CD4-positive, alpha-beta T cell treated with Interleukin-15 for 4 hours (primary cell): ENCODE measurements around the gene NKAIN4.

Source experiments
- DNase-seq: peaks from one replicate; pipeline ENCODE4 v3.0.0-alpha.2; 2020; ENCODE audit warnings: low spot score

Gene NKAIN4

DNA sequence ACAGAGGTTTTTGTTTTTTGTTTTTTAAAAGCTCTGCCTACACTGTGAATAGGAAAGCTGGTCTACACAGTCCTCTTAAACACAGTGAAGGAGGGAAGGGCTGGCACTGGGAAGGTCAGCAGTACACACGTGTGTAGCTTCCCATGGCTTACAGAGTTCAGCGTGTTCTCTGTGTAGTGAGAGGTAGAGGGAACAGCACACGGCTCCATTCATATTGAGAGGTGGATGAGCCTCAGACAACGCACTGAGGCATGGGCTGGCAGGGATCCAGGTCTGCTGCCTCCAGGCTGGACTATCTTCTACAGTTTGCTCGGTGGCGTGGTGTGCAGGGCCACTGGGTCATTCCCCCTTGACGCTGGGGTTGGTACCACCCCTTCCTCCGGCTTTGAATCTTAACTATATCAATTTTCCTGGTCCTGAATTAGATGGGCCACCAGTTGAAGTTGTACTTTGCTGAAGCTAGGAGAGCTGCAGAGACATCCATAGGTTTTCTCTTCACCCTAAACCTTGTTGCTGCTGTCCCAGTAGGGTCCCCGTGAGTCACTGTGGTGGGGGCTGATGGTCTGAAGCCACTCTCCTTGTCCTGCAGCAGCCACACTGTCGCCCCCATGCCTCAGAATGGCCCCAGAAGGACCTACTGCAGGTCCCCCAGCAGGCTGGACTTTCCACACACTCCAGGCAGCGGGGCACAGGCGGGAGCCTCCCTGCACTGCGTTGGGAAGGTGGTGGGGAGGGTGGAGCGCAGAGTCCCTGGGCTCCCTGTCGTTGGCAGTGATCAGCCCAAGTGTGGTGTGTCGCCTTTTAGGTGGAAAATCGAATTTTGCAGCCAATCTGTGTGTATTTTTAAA lies 20.3 kb upstream of the NKAIN4 start:
- no peak for DNase-seq

DNA sequence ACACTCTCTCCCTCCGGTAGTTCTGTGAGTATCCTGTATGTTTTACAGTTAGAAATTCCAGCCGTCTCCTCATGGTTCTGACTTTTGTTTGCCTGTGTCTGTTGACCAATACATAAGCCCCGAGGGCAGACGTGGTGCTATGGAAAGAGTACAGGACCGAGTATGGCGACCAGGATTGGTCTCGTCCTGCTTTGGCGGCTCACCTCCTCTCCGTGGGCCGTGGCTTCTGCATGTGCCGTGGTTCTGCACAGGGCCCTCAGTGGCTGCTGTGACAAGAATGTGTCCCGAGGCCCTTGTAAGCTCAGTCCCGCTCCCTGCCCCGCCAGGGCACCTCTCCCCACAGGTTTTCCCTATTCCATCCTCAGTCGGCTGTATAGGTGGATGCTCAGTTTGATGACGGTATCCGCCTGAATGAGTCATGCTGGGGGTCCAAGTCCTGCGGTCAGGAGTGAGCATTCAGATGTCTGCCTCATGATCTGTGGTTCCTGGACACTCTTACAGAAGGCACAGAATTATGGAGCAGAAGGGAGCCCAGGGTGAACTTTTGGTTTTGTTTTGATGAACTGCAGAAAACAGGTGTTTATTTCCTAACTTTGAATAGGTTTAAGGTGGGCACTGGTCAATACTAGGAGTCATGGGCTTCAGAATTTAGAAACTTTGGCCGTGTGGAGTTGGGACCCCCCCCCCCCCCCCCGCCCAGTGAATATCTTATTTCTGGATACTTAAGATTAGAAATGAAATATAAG lies 19.5 kb upstream of the NKAIN4 start:
- no peak for DNase-seq

DNA sequence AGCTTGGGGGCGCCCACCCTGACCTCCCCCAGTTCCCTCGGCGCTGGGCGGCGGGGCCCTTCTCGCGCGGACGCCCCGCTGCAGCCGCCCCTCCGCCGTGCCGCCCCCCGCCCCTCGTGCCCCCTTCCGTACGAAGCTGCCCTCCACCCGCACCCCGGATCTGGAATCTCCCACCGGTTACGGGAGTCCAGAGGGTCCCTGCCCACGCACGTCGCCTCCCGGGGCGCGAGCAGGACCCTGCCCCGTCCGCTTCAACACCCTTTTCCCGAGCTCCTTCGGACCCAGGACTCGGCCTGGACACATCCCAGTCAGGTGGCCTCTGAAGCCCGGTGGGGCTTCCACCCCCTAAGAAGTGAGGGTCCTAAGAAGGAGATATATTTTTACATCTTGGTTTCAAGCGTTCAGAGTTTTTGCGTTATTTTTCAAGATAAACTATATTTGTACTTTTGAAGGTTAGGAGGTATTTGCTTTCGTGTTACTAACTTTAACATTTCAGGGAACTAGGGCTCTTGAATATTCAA lies 18.9 kb upstream of the NKAIN4 start:
- DNase-seq = no peak

DNA sequence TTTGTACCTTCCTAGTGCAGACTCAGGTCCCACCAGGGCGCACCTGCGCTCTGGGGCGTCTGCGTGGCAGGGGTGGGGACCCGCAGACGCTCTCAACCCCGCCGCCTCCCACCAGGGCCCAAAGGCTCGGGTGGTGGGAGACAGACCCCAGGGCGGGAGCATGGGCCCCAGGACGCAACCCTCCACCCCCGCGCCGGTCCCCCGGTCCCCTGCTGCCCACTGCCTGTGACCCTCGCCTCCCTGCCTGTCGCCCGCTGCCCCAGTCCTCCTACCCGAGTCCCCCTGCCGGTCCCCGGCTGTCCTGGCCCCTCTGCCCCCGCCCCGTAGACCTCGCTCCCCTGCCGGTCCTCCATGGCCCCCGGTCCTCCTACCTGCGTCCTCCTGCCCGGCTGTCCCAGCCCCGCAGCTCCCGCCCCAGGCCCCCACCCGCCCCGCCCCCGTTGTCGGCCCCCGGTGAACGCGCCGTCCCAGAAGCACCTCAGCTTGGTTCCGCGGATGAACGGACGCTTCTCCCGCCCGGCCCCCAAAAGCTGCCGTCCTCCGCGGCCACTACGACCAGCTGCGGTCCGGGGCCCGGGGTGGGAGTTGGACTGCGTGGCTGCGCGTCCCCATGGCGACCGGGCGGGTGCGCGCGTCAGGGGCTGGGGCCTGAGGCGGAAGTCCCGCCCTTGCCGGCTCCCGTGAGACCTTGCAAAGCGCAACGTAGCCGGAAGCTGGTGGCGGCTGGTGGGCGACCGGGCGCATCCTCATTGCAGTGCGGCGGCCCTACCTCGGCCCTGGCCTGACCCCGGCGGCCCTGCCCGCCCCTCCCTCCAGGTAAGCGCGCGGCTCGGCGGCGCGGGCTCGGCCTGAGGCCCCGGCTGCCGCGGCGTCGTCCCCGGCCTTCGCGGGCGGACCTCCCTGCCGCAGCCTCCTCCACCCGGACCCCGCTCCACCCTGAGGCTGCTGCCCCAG lies 18.1 kb upstream of the NKAIN4 start, which contains the start of gene ARFGAP1:
ARFGAP1 (plus strand) TSS at position 709 of the 954 bp plus-strand sequence. CDS start 2,768 bp downstream, outside the sequence.
- DNase-seq = peak; percentile 85

DNA sequence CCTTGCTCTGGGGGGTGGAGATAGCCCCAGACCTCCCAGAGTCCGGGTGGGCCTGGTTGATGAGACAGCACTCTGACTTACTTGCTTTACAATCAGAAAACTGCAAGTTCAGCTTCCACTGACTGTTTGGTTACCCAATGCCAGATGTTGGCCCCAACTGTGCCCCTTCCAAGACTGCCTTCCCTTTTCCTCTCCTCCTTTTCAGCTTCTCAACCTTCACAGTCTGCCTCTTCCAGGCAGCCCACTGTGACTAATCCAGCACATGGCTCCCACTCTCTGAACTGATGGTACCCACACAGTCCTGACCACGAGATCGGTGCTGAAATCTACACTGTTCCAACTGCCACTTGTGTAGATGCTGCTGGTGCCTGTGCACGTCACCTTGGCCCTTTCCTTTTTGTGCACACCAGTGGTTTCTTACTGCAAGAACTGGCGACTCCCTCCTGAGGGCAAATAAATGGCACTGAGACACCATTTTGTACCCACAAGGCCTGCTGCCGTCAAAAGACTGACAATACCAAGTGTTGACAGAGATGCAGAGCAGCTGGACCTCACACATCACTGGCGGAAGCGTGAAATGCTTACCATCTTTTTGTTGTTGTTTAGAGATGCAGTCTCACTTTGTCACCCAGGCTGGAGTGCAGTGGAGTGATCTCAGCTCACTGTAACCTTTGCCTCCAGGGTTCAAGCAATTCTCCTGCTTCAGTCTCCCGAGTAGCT lies 16.5 kb upstream of the NKAIN4 start:
- DNase-seq = no peak

DNA sequence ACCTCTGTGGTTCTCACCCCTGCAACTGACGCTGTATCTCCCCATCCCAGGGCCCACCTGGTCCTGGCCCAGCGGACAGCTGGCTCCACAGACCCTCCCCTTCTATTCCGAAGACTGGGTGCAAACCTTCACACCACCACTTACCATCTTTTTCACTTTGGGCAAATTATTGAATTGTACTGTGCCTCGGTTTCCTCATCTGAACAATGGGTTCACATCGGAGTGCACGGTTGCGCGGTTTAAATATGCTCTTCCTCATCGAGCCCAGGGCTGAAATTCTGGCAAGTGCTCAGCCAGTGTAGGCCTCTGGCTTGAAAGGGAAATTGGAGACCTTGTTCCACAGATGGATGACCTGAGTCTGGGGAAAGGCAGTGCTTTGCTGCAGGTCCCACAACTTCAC lies 15.5 kb upstream of the NKAIN4 start:
- DNase-seq = no peak

DNA sequence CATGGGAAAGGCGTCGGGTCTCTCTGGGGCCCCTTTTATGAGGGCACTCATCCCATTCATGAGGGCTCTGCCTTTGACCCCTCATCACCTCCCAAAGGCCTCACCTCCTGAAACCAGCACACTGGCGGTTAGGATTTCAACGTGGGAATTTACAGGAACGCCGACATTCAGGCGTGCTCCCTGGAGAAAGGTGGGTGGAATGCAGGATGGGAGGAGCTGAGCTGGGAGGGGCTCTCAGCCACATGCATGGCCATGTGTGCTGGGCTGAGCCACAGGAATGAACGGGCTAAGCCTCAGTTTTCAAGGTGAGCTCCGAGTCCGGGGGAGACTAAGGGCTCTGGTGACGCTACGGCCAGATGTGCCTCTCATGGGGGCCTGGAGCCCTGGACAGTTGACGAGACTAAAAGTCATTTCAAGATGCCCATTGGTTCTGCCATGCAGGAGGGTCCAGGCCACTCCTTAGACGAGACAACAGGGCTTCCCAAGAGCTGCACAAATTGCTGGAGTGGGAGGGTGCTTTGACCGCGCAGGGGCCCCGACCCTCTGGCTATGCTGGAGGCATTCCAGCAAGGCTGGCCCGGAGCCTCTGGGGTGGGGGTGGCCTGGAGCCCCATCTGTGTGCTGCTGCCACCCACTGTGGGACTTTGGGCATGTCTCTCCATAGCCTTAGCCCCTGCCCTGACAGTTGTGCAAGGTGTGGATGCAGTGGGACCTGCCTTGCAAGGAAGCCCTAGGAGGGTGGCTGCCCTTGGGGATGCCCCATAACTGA lies 14.6 kb upstream of the NKAIN4 start:
- no peak for DNase-seq

DNA sequence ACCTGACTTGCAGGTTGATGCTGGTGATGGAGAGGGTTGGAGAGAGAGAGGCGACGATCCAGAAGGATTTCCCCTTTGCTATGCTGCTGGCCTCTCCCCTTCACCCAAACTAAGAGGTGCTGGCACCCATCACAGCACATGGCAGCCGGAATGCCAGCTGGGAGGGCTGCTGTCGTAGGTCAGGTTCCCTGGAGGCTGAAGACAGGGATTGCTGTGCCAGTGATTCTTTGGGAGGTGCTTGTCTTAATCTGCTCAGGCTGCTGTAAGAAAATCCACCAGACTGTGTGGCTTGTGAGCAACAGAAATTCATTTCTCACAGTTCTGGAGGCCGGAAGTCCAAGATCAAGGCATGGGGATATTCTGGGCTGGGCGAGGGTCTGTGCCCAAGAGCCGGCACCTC lies 14.0 kb upstream of the NKAIN4 start:
- no peak for DNase-seq

DNA sequence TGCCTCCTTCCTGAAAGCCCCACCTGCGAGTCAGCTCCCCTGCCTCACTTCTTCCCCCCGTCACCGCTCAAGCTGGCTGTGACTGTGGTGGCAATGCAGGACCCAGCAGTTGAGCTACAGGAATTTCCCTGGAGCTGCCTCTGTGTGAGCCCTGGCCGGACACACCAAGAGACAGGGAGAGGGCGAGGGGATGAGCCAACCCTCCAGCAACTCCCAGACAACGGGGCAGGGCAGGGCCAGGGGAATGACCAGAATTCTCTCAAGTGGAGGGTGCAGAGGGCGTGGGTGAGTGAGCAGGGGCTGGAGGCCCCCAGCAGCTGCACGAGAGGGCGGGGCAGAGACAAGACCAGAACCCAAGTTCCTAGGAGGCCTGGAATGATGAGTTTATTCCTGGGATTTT lies 13.4 kb upstream of the NKAIN4 start:
- DNase-seq = no peak

DNA sequence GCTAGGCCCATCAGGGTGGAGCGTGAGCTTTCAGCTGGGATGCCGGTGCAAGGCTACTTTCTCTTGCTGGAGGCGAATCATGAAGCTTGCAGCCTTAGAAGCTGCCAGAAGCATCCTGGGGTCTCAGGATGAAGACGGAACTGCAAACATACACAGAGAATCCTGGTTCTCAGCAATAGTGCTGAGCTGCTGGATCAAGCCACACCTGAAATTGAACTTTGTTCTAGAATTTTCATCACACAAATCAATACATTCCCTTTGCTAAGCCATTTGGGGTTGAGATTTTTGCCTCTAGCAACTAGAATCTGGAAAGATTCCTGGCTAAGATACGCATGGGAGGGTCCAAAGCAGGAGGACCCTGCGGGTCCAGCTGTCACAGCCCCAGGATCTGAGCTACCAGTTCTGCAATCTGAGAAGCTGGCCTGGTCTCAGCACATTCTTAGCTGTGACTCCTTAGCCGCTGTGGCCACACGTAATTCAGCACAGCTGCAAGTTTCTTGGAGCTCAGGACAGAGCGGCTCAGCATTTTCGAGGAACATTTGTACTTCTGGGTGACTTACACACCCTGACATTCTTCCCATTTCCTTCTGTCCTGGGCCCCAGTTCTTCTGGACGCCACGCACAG lies 11.7 kb upstream of the NKAIN4 start:
- no peak for DNase-seq

DNA sequence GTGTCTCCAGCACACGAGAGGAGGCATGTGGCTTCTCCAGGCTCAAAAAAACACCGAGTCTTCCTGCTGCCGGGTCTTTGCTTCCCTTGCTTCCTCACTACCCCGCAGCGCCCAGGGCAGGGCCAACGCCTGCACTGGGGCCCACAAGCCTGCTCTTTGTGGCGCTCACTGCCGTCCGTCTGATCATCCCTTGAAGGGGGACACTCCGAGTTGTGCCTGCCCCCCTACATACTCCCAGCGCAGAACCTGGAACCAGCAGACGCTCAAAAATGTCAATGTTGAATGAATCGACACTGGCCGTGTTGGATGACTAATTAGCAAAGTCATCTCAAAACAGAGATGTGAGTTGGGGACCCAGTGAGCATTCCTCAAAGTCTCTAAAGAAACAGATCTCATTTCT lies 10.3 kb upstream of the NKAIN4 start:
- DNase-seq = no peak

DNA sequence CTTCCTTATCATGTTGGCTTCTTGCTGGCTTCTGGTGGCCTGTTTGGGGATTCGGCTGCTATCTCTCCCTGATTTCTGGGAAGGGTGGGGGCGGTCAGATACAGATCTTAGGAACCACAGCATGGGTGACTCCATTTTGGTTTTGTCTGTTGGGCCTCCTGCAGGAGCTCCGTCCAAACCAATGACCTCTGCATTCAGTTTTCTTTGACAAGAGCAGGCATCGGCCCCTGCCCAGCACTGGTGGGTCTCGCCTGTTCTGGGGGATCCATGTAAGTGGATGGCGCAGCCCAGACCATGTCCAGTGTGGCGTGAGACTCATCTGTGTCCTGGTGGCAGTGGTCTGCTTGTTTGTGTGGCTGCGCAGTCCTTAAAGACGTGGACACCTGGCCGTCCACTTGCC lies 9.7 kb upstream of the NKAIN4 start:
- no peak for DNase-seq

DNA sequence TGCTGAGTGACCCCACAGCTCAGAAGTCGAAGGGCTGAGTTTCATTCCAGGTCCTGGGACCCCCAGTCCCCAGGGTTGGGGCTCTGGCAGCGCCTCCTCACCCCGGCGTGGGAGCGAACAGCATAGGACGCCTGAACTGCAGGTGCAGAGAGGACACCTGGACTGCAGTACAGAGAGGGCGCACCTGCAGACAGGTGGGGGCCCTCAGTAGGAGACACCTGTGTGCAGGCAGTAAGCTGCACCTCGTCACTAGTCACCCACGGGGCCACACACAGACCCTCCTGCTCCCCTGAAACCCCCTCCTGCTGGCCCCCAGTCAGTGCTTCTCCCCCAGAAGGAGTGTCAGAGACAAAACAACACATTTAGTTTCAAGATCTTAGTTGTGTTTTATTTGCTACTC lies 8.6 kb upstream of the NKAIN4 start:
- DNase-seq = no peak

DNA sequence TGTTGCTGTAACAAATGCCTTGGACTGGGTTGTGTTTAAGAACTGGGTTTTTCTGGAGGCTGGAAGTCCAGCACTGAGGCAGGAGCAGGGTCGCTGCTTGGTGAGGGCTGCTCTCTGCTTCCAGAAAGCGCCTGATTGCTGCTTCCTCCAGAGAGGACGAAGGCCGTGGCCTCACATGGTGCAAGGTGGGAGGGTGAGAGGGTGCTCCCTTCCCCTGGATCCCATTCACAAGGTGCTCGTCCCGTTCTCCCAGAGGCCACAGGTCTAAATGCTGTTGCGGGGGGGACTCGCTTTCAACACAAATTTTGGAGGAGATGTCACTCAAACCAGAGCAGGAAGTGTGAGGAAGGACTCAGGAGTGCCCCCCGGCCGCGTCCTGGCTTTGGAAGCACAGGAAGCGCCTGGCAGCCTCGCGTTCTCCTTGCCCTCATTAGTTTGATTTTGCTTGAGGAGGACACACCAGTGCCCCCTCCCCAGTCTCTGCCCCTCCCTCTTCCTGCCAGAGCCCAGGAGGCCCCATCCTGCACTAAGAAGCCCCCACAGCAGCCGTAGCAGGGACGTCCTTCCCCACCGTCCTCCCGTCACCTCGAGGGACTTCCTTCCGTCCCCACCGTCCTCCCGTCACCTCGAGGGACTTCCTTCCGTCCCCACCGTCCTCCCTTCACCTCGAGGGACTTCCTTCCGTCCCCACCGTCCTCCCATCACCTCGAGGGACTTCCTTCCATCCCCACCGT lies 7.7 kb upstream of the NKAIN4 start:
- DNase-seq = no peak

DNA sequence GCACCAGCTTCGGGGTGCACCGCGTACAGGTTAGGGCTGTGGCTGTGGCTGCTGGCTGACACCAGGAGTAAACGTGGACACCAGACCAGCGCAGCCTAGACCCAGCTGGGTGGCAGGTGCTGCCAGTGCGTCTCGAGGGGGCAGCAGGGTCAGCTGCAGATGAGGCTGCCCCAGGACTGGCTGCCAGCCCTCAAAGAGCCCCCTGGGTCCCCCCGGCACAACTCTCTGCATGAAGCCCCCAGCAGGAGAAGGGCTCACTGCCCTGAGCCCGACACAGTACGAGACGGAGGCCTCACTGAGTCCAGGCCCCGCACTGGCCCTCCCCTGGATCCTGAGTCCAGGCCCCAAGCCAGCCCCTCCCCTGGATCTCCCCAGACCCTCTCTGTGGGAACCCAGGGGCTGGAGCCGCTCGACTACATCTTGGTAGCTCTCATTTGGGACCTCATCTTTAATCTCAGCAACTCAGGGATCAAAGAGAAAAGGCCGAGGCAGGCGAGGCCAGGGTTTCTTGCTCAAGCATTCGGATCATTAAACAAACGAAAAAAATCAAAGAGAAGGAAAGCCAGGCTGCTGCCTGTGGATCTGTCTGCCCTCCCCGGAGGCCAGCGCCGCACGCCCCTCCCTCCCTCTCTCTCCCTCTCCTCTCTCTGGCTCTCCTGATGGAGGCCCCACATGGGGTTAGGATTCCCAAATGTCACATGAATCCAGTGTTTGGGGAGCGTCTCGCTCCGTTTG lies 7.0 kb upstream of the NKAIN4 start:
- DNase-seq = no peak

DNA sequence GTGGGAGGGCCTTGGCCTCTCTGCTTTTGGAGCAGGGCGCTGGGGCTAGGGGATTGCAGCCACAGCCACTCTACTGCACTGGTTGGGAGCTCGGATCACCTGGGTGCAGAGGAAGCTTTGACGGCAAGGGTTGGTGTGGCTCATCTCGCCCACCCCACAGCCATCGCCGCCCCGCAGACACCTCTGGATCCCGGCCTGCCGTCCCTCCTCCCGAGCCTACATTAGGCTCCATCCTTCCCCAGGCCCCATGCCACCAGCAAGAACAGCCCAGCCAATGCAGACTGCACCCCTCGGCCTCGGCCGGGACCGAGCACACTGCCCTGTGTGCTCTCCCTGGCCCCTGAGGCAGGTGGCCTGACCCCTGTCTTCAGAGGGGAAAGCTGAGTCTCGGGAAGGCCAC lies 6.3 kb upstream of the NKAIN4 start:
- DNase-seq = no peak

DNA sequence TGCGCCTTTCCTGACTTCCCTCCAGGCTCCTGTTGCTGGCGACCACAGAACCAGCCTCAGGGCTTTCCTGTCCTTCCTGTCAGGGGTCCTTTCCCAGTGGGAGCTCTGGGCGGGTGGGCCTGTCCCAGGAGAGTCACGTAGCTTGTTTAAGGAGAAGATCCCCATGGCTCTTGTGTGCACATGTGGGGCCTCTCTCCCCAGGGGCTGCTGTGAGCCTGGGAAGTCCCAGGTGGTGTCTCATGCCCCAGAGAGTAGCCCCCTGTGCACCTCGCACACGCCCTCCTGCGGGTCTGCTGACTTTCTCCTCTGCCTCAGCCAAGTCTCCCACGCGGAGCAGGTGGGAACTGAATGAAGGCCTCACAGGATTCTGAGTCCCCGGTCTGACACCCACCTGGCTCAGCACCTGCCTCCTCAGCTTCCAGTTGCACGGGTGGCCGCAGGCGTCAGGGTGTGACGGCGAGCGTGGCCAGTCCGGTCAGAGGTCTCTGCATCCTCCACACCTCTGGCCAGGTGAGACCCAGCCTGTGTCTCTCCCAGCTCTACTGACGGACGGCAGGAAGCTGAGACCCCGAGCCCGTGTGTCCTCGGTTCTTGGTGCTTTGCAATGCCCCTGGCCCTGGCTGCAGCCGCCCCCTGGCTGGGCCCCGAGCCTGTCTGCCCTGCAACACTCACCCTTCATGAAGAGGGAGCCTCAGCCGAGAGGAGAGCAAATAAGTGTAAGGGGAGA lies 5.6 kb upstream of the NKAIN4 start:
- DNase-seq = no peak

DNA sequence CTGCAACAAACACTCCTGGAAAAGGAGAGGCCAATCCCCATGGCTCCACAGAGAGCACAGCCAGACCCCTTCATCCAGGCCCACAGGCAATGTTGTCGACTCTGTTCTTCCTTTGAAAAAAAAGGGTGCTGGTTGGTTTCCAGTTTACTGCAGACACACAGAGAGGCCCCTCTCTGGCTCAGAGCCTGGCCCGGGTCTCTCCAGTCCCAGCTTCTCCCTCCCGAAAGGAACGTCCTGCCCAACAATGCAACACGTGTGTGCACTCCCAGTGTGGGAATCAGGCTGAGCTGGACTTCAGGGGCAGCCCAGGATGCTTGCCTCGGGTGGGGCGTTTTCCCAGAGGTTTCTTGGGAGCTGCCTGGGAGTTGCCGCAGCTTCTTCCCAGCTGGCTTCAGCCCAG lies 4.5 kb upstream of the NKAIN4 start:
- no peak for DNase-seq
